Smooth muscle cell (in vitro differentiated cells): ENCODE measurements around the gene GLYATL1. TPM values are rescaled to one million over a fixed set of nuclear protein-coding genes. Genes with fewer than 3 reads are reported as not detected.

Experiments
- DNase-seq: peaks from one replicate; lab custom pipeline; 2025; ENCODE audit not compliant: unreplicated experiment; lab: John Stamatoyannopoulos, UW
- H2AFZ ChIP-seq: fragments of 200-600 bp; sonication (generic); 2 replicates; pipeline ENCODE4 v1.6.0; 2016; ENCODE audit warnings: antibody characterized with exemption, low read depth, mild to moderate bottlenecking
- H3F3A ChIP-seq: fragments of 200-600 bp; sonication (generic); 2 replicates; pipeline ENCODE4 v1.6.0; 2017; ENCODE audit warnings: antibody characterized with exemption, low read depth
- H3K27ac ChIP-seq: fragments of 200-600 bp; sonication (generic); 2 replicates; pipeline ENCODE4 v1.5.1; 2016; ENCODE audit warnings: low read depth, mild to moderate bottlenecking
- H3K27me3 ChIP-seq: fragments of 200-600 bp; sonication (generic); 2 replicates; pipeline ENCODE4 v1.6.1; 2016; ENCODE audit warnings: low read depth, mild to moderate bottlenecking
- H3K36me3 ChIP-seq: fragments of 200-600 bp; sonication (generic); 2 replicates; pipeline ENCODE4 v1.5.1; 2016; ENCODE audit warnings: low read depth
- H3K4me1 ChIP-seq: fragments of 200-600 bp; sonication (generic); 2 replicates; pipeline ENCODE4 v1.5.1; 2016; ENCODE audit warnings: low read depth
- H3K4me2 ChIP-seq: fragments of 200-600 bp; sonication (generic); 2 replicates; pipeline ENCODE4 v1.6.0; 2016; ENCODE audit warnings: mild to moderate bottlenecking
- H3K4me3 ChIP-seq: fragments of 200-600 bp; sonication (generic); 2 replicates; pipeline ENCODE4 v1.5.1; 2016; ENCODE audit warnings: mild to moderate bottlenecking
- H3K79me2 ChIP-seq: fragments of 200-600 bp; sonication (generic); 2 replicates; pipeline ENCODE4 v1.6.0; 2016; ENCODE audit warnings: low read depth, mild to moderate bottlenecking
- H3K9ac ChIP-seq: fragments of 200-600 bp; sonication (generic); 2 replicates; pipeline ENCODE4 v1.6.0; 2016; ENCODE audit warnings: low read depth
- H3K9me3 ChIP-seq: fragments of 200-600 bp; sonication (generic); replicated peaks from 2 replicates; pipeline ENCODE4 v1.5.1; 2016; ENCODE audit warnings: low read depth
- H4K20me1 ChIP-seq: fragments of 200-600 bp; sonication (generic); 2 replicates; pipeline ENCODE4 v1.6.0; 2016; ENCODE audit warnings: low read depth
- CTCF ChIP-seq: fragments of 200-600 bp; sonication (generic); IDR thresholded peaks from 2 replicates; pipeline ENCODE4 v1.5.1; 2017; ENCODE audit warnings: borderline replicate concordance, mild to moderate bottlenecking, antibody characterized with exemption; ENCODE audit not compliant: insufficient read depth, poor library complexity, severe bottlenecking
- WGBS: methylation state at CpG from one replicate; pipeline ENCODE4 v1.1.7; 2016; ENCODE audit warnings: low lambda C conversion rate; 5-methylcytosine and 5-hydroxymethylcytosine counted together
- polyA plus RNA-seq: library from polyadenylated mRNA; unstranded; fragments of >200 nt; fragmentation: Nextera tagmentation; extraction: Ambion mirVana; gene quantifications from 2 replicates; pipeline ENCODE4 v1.2.1, GENCODE V29; 2016
- total RNA-seq: library from RNA; depleted of rRNA; stranded (reverse); fragments of >200 nt; gene quantifications from 2 replicates; pipeline ENCODE4 v1.2.3, GENCODE V29; 2014

The GLYATL1 gene
- total and polyA plus RNA-seq, 2 experiments from 2014 or later, result not detected

GRCh38 chr11:58941838-58942237 lies 2.5 kb downstream of the GLYATL1 start:
- Histone ChIP-seq H3K27me3 (no peaks in the 10 kb centered on the region), H3K9me3 (no peaks in the 10 kb centered on the region), H3K36me3 (no peaks in the 10 kb centered on the region), H3K4me2 (no peak overlapping the region), H3F3A (no peaks in the 10 kb centered on the region), H3K4me1 (no peaks in the 10 kb centered on the region), H2AFZ (no peak overlapping the region), H3K79me2 (no peaks in the 10 kb centered on the region), H3K4me3 (no peak overlapping the region), H4K20me1 (no peaks in the 10 kb centered on the region), H3K9ac (no peak overlapping the region), H3K27ac (no peak overlapping the region)
- no peak for DNase-seq
- WGBS, result 100% methylated on average over 1 of the region's 1 CpG
- TF ChIP-seq CTCF, result no peak

- no peaks in the 10 kb centered on the region for H3K4me1 ChIP-seq
- no peak for TF ChIP-seq CTCF
- no peak overlapping the region for H2AFZ ChIP-seq
- H4K20me1 ChIP-seq, result no peaks in the 10 kb centered on the region
- H3K4me3 ChIP-seq, result no peak overlapping the region
- H3K36me3 ChIP-seq, result no peaks in the 10 kb centered on the region
- no peak overlapping the region for H3K4me2 ChIP-seq
- H3K9ac ChIP-seq, result no peak overlapping the region
- H3F3A ChIP-seq, result no peaks in the 10 kb centered on the region
- H3K79me2 ChIP-seq, result no peaks in the 10 kb centered on the region
- H3K27ac ChIP-seq, result no peak overlapping the region
- no peaks in the 10 kb centered on the region for H3K27me3 ChIP-seq
- DNase-seq, result no peak
- no peaks in the 10 kb centered on the region for H3K9me3 ChIP-seq
These were observed 6.4 kb downstream of the GLYATL1 start for GRCh38 chr11:58945663-58946062.

GRCh38 chr11:58949184-58949583 lies 9.9 kb downstream of the GLYATL1 start:
- H3K4me1 ChIP-seq, result no peaks in the 10 kb centered on the region
- H3F3A ChIP-seq, result no peaks in the 10 kb centered on the region
- H3K36me3 ChIP-seq, result no peaks in the 10 kb centered on the region
- WGBS, result 82% methylated on average over 3 of the region's 3 CpGs
- H3K79me2 ChIP-seq, result no peaks in the 10 kb centered on the region
- no peak for DNase-seq
- no peak overlapping the region for H3K4me2 ChIP-seq
- no peaks in the 10 kb centered on the region for H3K9me3 ChIP-seq
- H3K27me3 ChIP-seq, result no peaks in the 10 kb centered on the region
- no peaks in the 10 kb centered on the region for H4K20me1 ChIP-seq
- H3K4me3 ChIP-seq, result no peak overlapping the region
- TF ChIP-seq CTCF, result no peak
- no peak overlapping the region for H3K9ac ChIP-seq
- no peak overlapping the region for H2AFZ ChIP-seq
- no peak overlapping the region for H3K27ac ChIP-seq

- H3K4me1 ChIP-seq, result no peaks in the 10 kb centered on the region
- 72% methylated on average over 5 of the region's 5 CpGs for WGBS
- H3K9ac ChIP-seq, result no peak overlapping the region
- no peak overlapping the region for H3K27ac ChIP-seq
- H3K27me3 ChIP-seq, result peaks cover 2% of the 10 kb centered on the region
- H3K79me2 ChIP-seq, result no peaks in the 10 kb centered on the region
- H2AFZ ChIP-seq, result no peak overlapping the region
- no peak for DNase-seq
- TF ChIP-seq CTCF, result no peak
- no peaks in the 10 kb centered on the region for H3K36me3 ChIP-seq
- no peaks in the 10 kb centered on the region for H3K9me3 ChIP-seq
- no peak overlapping the region for H3K4me2 ChIP-seq
- H3F3A ChIP-seq, result no peaks in the 10 kb centered on the region
- H3K4me3 ChIP-seq, result no peak overlapping the region
- H4K20me1 ChIP-seq, result no peaks in the 10 kb centered on the region
These were observed 18.6 kb downstream of the GLYATL1 start for GRCh38 chr11:58957922-58958321.
